ENCODE data around the gene BNC2.
"Not testable (repeated sequence)": the region's sequence is repeated elsewhere in the genome, so short reads cannot be mapped to it uniquely, and the experiment has no call there.

BNC2 gene

GRCh38 chr9:16480584-16480983 lies 389.9 kb downstream of the BNC2 start:
- not testable (repeated sequence) for DNase-seq

GRCh38 chr9:16475996-16476395 lies 394.5 kb downstream of the BNC2 start:
- DNase-seq, result no peak

- DNase-seq, result no peak
Measured at GRCh38 chr9:16475257-16475656, 395.2 kb downstream of the BNC2 start.

GRCh38 chr9:16469184-16469583 lies 401.3 kb downstream of the BNC2 start:
- DNase-seq, result no peak

GRCh38 chr9:16461851-16462250 lies 408.6 kb downstream of the BNC2 start:
- DNase-seq, result no peak

GRCh38 chr9:16461137-16461840 lies 409.2 kb downstream of the BNC2 start:
- DNase-seq, result no peak

GRCh38 chr9:16460696-16461095 lies 409.8 kb downstream of the BNC2 start:
- DNase-seq, result no peak

- no peak for DNase-seq
Measured at GRCh38 chr9:16459421-16460148, 410.9 kb downstream of the BNC2 start.

- no peak for DNase-seq
Measured at GRCh38 chr9:16458696-16459420, 411.6 kb downstream of the BNC2 start.

- no peak for DNase-seq
Measured at GRCh38 chr9:16455842-16456241, 414.6 kb downstream of the BNC2 start.

GRCh38 chr9:16453390-16453789 lies 417.1 kb downstream of the BNC2 start:
- DNase-seq, result no peak

GRCh38 chr9:16450578-16450977 lies 419.9 kb downstream of the BNC2 start:
- no peak for DNase-seq

- no peak for DNase-seq
Measured at GRCh38 chr9:16450043-16450442, 420.4 kb downstream of the BNC2 start.

GRCh38 chr9:16449076-16449730 lies 421.3 kb downstream of the BNC2 start:
- DNase-seq, result no peak

- no peak for DNase-seq
Measured at GRCh38 chr9:16447946-16448345, 422.5 kb downstream of the BNC2 start.

- DNase-seq, result no peak
Measured at GRCh38 chr9:16446636-16447035, 423.8 kb downstream of the BNC2 start.

GRCh38 chr9:16445141-16445920 lies 425.1 kb downstream of the BNC2 start:
- DNase-seq, result no peak

GRCh38 chr9:16442622-16443021 lies 427.8 kb downstream of the BNC2 start:
- DNase-seq, result no peak

- no peak for DNase-seq
Measured at GRCh38 chr9:16441791-16442190, 428.7 kb downstream of the BNC2 start.

- DNase-seq, result not testable (repeated sequence)
Measured at GRCh38 chr9:16438831-16439230, 431.6 kb downstream of the BNC2 start.

GRCh38 chr9:16436545-16436944 lies 433.9 kb downstream of the BNC2 start:
- no peak for DNase-seq

- no peak for DNase-seq
Measured at GRCh38 chr9:16434526-16434925, 435.9 kb downstream of the BNC2 start.

GRCh38 chr9:16433494-16433893 lies 437.0 kb downstream of the BNC2 start:
- no peak for DNase-seq
